Fibroblast of the aortic adventitia (primary cell): ENCODE measurements around the gene BRI3BP. TPM values are rescaled to one million over a fixed set of nuclear protein-coding genes. Genes with fewer than 3 reads are reported as not detected.
A peak's percentile ranks its signal among the peaks of the same experiment; 100 is the strongest.

ENCODE experiments used
- DNase-seq: peaks from one replicate; pipeline ENCODE4 v3.0.0-alpha.2; 2010; ENCODE audit warnings: low read depth
- H3K4me3 ChIP-seq: 2 replicates; pipeline ENCODE4 v1.5.1; 2011; ENCODE audit warnings: low read depth, mild to moderate bottlenecking, control low read depth, low read length, moderate library complexity
- CTCF ChIP-seq: IDR thresholded peaks from 2 replicates; pipeline ENCODE4 v1.5.1; 2011; ENCODE audit warnings: mild to moderate bottlenecking, low read length, control low read depth, inconsistent platforms; ENCODE audit not compliant: insufficient read depth
- small RNA-seq: library from RNA; depleted of rRNA; stranded (forward); fragments of <200 nt; gene quantifications from one replicate; pipeline ENCODE3, GENCODE V24; 2012
- total RNA-seq: library from RNA; depleted of rRNA; stranded (reverse); fragments of >200 nt; gene quantifications from 2 replicates; pipeline ENCODE4 v1.2.3, GENCODE V29; 2012; ENCODE audit warnings: low replicate concordance

Gene BRI3BP
- total RNA-seq, 1 donor: 6.1 TPM

- no peak overlapping the region for H3K4me3 ChIP-seq
- DNase-seq: no peak
- no peak for TF ChIP-seq CTCF
These were observed 85.6 kb downstream of the BRI3BP start for GRCh38 chr12:125079084-125079483.

DNA sequence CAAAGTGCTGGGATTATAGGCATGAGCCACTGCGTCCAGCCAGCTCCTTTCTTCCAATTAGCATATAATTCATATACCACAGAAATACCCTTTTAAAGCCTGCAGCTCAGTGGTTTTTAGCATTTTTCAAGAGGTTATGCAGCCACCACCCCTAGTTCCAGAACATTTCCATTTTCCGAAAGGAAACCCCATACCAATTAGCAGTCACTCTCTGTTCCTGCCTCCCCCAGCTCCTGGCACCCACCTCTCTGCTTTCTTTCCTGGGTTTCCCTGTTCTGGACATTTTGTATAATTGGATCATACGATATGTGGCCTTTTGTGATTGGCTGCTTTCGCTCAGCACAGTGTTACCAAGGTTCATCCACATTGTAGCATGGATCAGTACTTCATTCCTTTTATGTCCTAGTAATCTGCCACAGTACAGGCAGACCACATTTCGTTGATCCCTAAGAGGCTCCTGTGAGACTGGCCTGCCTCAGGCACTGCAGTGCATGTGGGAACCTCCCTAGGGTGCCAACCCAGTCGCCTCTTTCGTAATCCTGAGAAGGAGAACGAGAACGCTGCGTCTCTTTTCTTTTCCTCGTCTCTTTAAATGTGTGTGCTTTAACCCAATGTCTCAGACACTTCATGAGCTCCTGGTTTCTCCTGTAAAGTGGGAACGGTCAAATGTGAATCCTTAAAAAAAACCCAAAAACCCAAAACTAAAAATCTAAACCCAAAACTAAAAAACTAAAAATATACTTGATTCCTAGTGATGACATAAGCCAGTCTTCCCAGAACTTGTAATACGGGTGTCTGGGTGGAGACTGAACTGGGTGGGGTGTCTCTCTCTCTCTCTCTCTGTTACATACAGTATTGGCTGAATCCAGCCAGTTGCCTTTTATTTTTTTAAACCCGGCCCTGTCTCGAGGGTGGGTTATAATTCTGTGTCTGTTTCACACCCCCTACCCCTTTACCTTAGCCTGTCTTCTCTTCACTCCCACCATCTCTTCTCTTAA is 86.5 kb downstream of the BRI3BP start:
- TF ChIP-seq CTCF: no peak
- peak; percentile 86 for DNase-seq
- H3K4me3 ChIP-seq: no peak overlapping the region

Small RNA genes lying within 50 kb of the gene (small RNA-seq; reads per million reads assigned to genes)
- gene AC122688.1: not detected

Other genes starting within 250 kb of the BRI3BP start
- gene SCARB1, start 129.8 kb upstream of the BRI3BP start, total RNA-seq: 3.4 and 11.3 TPM in 2 replicates
- 501 and 1,400 TPM in 2 replicates for gene UBC, start 79.0 kb upstream of the BRI3BP start, total RNA-seq
- 13.1 TPM in 2 replicates for gene DHX37, start 4.5 kb upstream of the BRI3BP start, total RNA-seq
- gene AACS, start 71.8 kb downstream of the BRI3BP start, total RNA-seq: 12.0 and 25.1 TPM in 2 replicates
- gene TMEM132B, start 192.7 kb downstream of the BRI3BP start, total RNA-seq: 5.0 and 49.9 TPM in 2 replicates